ENCODE measurements around the gene PDLIM7. TPM values are rescaled to one million over a fixed set of nuclear protein-coding genes. Genes with fewer than 3 reads are reported as not detected.

Gene PDLIM7
- polyA plus RNA-seq, 1 experiment, result 195 TPM

- ChIA-PET POLR2A (no interaction called here), CTCF (interaction anchor here (1.4 kb wide), 1 partner anchor 24 kb away, joined by 3 read pairs; no protein-coding TSS in a partner anchor)
- DNase-seq (ENCODE audit: low read depth, low spot score), result no peak
- no peak overlapping the region for H3K4me3 ChIP-seq (ENCODE audit: low read depth, low read length)
- no peaks in the 10 kb centered on the region for H3K27me3 ChIP-seq (ENCODE audit: control insufficient read depth, insufficient read depth, low read length)
- H3K27ac ChIP-seq (ENCODE audit: low read depth, low read length), result no peak overlapping the region
- no peaks in the 10 kb centered on the region; the same call in 1 of the 2 replicates for H3K9me3 ChIP-seq (ENCODE audit: control insufficient read depth, insufficient read depth, low read length)
- TF ChIP-seq CTCF (IDR thresholded peaks at IDR 0.05; ENCODE audit: low read depth, low read length), result no peak
Measured at GRCh38 chr5:177433658-177434217, 63.7 kb downstream of the PDLIM7 start.

Other genes starting within 250 kb of the PDLIM7 start
- 35.4 and 38.8 TPM in 2 replicates for gene RAB24, start 193.9 kb downstream of the PDLIM7 start, polyA plus RNA-seq (2011; rRNA removed)
- 135 and 158 TPM in 2 replicates for gene PRELID1, start 193.8 kb downstream of the PDLIM7 start, polyA plus RNA-seq (2011; rRNA removed)
- 2.8 and 2.9 TPM in 2 replicates for gene MXD3, start 185.7 kb downstream of the PDLIM7 start, polyA plus RNA-seq (2011; rRNA removed)
- 150 and 212 TPM in 2 replicates for gene LMAN2, start 145.9 kb downstream of the PDLIM7 start, polyA plus RNA-seq (2011; rRNA removed)
- 2.6 and 4.4 TPM in 2 replicates for gene RGS14, start 139.7 kb downstream of the PDLIM7 start, polyA plus RNA-seq (2011; rRNA removed)
- not detected in 2 replicates for gene SLC34A1, start 113.2 kb downstream of the PDLIM7 start, polyA plus RNA-seq (2011; rRNA removed)
- gene PFN3, start 96.9 kb downstream of the PDLIM7 start, polyA plus RNA-seq (2011; rRNA removed), result not detected in 2 replicates
- gene F12, start 88.0 kb downstream of the PDLIM7 start, polyA plus RNA-seq (2011; rRNA removed), result 0.35 and 0.48 TPM in 2 replicates
- 16.4 and 21.4 TPM in 2 replicates for gene GRK6, start 70.9 kb downstream of the PDLIM7 start, polyA plus RNA-seq (2011; rRNA removed)
- 1.0 and 1.6 TPM in 2 replicates for gene PRR7, start 50.8 kb downstream of the PDLIM7 start, polyA plus RNA-seq (2011; rRNA removed)
- gene DBN1, start 24.0 kb downstream of the PDLIM7 start, polyA plus RNA-seq (2011; rRNA removed), result 146 and 164 TPM in 2 replicates
- 0.50 and 0.96 TPM in 2 replicates for gene DOK3, start 12.2 kb upstream of the PDLIM7 start, polyA plus RNA-seq (2011; rRNA removed)
- gene DDX41, start 19.4 kb upstream of the PDLIM7 start, polyA plus RNA-seq (2011; rRNA removed), result 71.8 and 96.0 TPM in 2 replicates
- 28.7 and 30.1 TPM in 2 replicates for gene FAM193B, start 57.0 kb upstream of the PDLIM7 start, polyA plus RNA-seq (2011; rRNA removed)
- gene TMED9, start 94.6 kb upstream of the PDLIM7 start, polyA plus RNA-seq (2011; rRNA removed), result 307 and 376 TPM in 2 replicates
- 18.3 and 26.2 TPM in 2 replicates for gene B4GALT7, start 102.5 kb upstream of the PDLIM7 start, polyA plus RNA-seq (2011; rRNA removed)

Measured in AG04450 (cell line).